Coronary artery (tissue), 2 donors: ENCODE data around the gene OLFM4.

Experiments used
- DNase-seq: peaks from one replicate; pipeline ENCODE4 v3.0.0-alpha.2; 2017; ENCODE audit warnings: low spot score
- H3K27ac ChIP-seq, 2 donors: fragments of 200-600 bp; sonication (generic); one replicate each; pipeline ENCODE4 v1.5.1; 2016 to 2019
- H3K4me3 ChIP-seq: fragments of 200-600 bp; sonication (generic); 2 replicates; pipeline ENCODE4 v1.5.1; 2016; ENCODE audit warnings: mild to moderate bottlenecking, moderate library complexity
- TF ChIP-seq, protein P1 (sequence below): fragments of 200-600 bp; sonication (generic); IDR thresholded peaks from one replicate; pipeline ENCODE4 v1.5.1; 2019; ENCODE audit warnings: antibody characterized with exemption

Gene OLFM4

DNA sequence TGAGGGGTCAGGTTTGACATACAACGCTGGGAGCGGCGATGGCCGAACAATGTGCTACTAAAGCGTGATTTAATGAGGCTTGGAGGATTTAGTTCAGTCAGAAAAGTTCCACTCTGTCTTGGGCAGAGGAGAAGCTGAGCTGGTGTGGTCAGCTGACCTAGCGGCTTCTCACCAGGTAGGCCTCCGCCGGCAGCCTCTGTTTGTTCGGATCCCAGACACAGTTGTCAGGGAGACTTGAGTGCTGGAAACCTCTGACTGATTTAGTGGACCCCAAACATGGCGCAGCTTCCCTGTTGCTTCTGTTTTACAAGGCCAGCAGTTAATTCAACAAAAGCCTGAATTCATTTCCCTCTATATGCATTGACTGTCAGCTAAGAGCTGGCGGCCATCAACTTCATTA, 36.5 kb upstream of the OLFM4 start:
- TF ChIP-seq, protein P1, sequence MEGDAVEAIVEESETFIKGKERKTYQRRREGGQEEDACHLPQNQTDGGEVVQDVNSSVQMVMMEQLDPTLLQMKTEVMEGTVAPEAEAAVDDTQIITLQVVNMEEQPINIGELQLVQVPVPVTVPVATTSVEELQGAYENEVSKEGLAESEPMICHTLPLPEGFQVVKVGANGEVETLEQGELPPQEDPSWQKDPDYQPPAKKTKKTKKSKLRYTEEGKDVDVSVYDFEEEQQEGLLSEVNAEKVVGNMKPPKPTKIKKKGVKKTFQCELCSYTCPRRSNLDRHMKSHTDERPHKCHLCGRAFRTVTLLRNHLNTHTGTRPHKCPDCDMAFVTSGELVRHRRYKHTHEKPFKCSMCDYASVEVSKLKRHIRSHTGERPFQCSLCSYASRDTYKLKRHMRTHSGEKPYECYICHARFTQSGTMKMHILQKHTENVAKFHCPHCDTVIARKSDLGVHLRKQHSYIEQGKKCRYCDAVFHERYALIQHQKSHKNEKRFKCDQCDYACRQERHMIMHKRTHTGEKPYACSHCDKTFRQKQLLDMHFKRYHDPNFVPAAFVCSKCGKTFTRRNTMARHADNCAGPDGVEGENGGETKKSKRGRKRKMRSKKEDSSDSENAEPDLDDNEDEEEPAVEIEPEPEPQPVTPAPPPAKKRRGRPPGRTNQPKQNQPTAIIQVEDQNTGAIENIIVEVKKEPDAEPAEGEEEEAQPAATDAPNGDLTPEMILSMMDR = no peak
- Histone ChIP-seq H3K27ac (no peak overlapping the region), H3K4me3 (no peak overlapping the region)
- no peak for DNase-seq

DNA sequence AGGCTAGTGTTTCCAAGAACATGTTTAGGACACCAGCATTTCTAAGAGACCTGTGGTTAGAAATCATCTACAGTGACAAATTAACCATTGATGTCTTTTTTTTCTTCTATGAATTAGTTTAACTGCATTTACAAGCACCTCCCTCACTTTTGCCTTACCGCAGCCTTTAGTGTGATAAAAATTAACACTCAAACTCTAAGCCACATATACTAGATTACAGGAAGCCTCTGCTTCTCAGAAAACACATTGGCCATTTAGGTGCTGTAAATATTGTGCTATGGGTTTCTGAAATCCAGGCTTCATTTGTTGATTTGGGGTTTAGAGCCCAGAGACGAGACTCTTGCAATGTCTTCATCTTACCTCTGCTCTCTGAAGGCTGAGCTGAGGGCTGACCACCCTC, 34.6 kb upstream of the OLFM4 start:
- TF ChIP-seq, protein P1 = no peak
- DNase-seq = no peak
- Histone ChIP-seq H3K27ac (no peak overlapping the region), H3K4me3 (no peak overlapping the region)

DNA sequence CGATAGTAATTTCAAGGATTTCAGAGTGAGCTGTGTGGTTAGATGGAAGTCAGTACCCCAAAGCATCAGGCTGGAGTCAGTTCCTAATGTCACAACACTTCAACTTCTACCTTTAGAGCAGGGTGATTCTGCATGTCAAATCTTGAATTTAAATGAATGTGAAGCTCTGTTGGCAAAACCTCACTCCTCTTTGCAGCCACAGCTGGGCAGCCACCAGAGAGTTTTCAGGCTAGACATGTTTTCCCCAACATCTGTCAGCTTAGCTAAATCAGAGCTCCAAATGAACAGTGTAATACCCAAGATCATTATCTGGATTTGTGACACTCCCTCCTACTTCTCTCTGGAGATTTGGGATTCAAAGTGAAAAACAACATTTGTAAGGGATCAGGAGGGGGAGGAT, 33.7 kb upstream of the OLFM4 start:
- no peak for DNase-seq
- Histone ChIP-seq H3K27ac (no peak overlapping the region), H3K4me3 (no peak overlapping the region)
- TF ChIP-seq, protein P1 = no peak

DNA sequence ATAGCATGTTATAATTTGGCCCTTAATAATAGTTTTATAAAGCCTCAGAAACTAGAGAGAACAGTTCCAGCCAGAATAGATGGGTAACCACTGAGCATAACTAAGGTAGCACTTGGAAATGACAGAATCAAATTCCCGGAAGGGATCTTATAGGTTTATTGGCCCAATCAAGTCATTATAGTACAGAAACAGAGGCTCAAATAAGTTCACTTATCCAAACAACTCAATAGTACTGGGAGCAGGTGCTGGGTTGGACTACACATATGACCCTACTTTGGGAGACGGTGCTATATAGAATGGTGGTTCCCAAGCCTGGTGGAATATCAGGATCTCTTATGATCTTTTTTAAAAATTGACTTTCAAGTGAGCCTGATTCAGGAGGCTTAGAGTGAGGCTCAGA, 32.7 kb upstream of the OLFM4 start:
- DNase-seq = no peak
- TF ChIP-seq, protein P1 = no peak
- Histone ChIP-seq H3K27ac (no peak overlapping the region), H3K4me3 (no peak overlapping the region)

DNA sequence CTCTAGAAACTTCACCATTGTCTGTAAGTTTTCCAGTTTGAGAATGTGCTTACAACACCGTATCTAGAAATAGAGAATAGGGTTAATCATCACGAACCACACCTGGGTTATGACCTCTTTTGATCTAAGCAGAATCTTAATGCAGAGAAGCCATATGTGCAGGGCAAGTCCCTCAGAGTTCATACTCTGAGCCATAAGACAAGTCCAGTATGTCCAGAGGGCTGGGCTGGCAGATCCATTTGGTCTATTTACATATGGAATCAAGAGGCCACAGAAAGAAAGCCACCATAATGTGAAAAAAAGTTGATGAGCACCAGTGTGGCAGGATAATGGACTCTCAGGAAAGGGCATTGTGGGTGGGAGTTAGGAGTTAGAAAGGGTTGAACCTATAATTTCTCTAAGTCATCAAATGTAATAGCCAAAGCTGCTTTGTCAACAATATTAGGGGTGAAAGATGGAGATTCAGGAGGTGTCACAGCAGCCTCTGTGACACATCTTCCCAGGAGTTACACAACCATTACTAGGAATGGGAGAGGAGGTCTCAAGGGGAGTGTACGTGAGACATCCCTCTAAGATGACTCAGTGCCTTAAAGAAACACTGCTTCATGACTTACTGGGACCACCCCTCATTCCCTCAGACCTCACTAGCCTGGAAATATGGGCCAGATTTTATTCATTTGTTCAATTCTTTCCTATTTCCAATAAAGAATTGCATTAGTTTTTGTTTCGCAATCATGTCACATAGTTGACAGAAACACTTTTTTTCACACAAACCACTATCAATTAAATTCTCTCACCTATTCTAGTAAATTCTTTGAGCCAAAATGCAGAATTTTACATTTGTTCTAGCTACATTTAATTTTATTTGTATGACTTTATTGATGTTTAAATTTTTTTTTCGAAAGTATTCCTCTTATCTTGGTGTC, 30.4 kb upstream of the OLFM4 start:
- Histone ChIP-seq H3K27ac (no peak overlapping the region), H3K4me3 (no peak overlapping the region)
- TF ChIP-seq, protein P1 = no peak
- no peak for DNase-seq

DNA sequence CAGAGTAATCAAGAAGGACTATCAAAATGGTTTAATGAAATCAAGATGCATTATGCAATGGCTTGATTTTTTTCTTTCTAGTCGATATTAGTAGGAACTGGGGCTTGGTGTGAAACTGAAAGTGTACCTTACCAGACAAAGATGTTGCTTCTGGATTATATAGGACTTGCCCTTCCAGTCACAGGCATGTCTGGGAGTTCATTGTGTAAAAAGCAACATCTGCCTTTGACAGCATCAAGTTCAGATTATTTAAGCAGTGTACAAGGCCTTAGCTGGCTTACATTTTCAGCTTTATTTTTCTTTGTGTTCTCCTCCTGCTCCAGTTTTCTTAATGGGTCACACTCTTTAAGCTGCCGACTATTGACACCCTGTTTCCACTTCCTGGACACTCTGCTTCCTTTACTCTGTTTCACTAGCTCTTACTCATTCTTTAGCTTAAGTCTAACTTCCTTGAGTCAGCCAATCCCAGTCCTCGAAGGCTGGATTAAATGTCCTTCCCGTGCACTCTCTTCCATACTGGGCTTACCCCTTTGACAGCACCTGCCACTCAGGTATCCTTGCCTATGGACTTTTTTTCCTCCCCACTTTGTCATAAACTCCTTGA, 29.4 kb upstream of the OLFM4 start:
- no peak overlapping the region for H3K4me3 ChIP-seq
- H3K27ac ChIP-seq = no peak overlapping the region
- TF ChIP-seq, protein P1 = no peak
- no peak for DNase-seq
